Spleen (tissue), 11 donors: ENCODE measurements around the gene DDX46. TPM values are rescaled to one million over a fixed set of nuclear protein-coding genes. Genes with fewer than 3 reads are reported as not detected.

Source experiments
- DNase-seq: peaks from one replicate; pipeline ENCODE4 v3.0.0-alpha.2; 2020
- H3K27ac ChIP-seq, 8 donors: fragments of 200-600 bp; sonication (generic) in 7 of 8; 1 replicate in 4 of 8; 2 replicates in 4 of 8; pipeline versions ENCODE4 v1.5.0 to v1.8.0; 2016 to 2021; ENCODE audit warnings: inconsistent platforms in 4 of 8, mild to moderate bottlenecking in 4 of 8, moderate library complexity in 1 of 8
- H3K27me3 ChIP-seq, 7 donors: fragments of 200-600 bp; sonication (generic) in 6 of 7; replicated peaks in 1 of 7; 1 replicate in 4 of 7; 2 replicates in 3 of 7; pipeline versions ENCODE4 v1.5.0 to v1.8.0; 2016 to 2021; ENCODE audit warnings: inconsistent platforms in 3 of 7, mild to moderate bottlenecking in 1 of 7
- H3K36me3 ChIP-seq, 6 donors: fragments of 200-600 bp; sonication (generic) in 5 of 6; 1 replicate in 4 of 6; 2 replicates in 2 of 6; pipeline versions ENCODE4 v1.5.0 to v1.8.0; 2016 to 2021; ENCODE audit warnings: inconsistent platforms in 2 of 6
- H3K4me1 ChIP-seq, 6 donors: fragments of 200-600 bp; sonication (generic) in 5 of 6; 1 replicate in 3 of 6; 2 replicates in 3 of 6; pipeline versions ENCODE4 v1.5.0 to v1.8.0; 2016 to 2021; ENCODE audit warnings: inconsistent platforms in 3 of 6
- H3K4me3 ChIP-seq, 8 donors: fragments of 200-600 bp; sonication (generic) in 7 of 8; 1 replicate in 4 of 8; 2 replicates in 4 of 8; pipeline versions ENCODE4 v1.5.0 to v1.8.0; 2016 to 2021; ENCODE audit warnings: inconsistent platforms in 4 of 8, mild to moderate bottlenecking in 4 of 8, moderate library complexity in 2 of 8
- H3K9me3 ChIP-seq, 8 donors: fragments of 200-600 bp; sonication (generic) in 7 of 8; 1 replicate in 4 of 8; 2 replicates in 4 of 8; pipeline versions ENCODE4 v1.5.0 to v1.8.0; 2016 to 2021; ENCODE audit warnings: inconsistent platforms in 4 of 8
- CTCF ChIP-seq, 11 experiments: fragments of 200-600 bp in 7 of 11; fragments of 450-650 bp in 4 of 11; sonication (generic) in 4 of 11; IDR thresholded peaks in 8 of 11; conservative IDR thresholded peaks in 3 of 11; 1 replicate in 7 of 11; 2 replicates in 4 of 11; pipeline versions ENCODE4 v1.4.0 to v1.8.0; 2016 to 2021; ENCODE audit warnings: antibody characterized with exemption in 11 of 11, inconsistent platforms in 4 of 11, mild to moderate bottlenecking in 1 of 11
- POLR2A ChIP-seq, 3 donors: fragments of 450-650 bp; IDR thresholded peaks; one replicate each; pipeline ENCODE4 v1.5.1; 2017; ENCODE audit warnings: antibody characterized with exemption in 3 of 3, mild to moderate bottlenecking in 1 of 3
- POLR2AphosphoS5 ChIP-seq, 3 donors: sonication (generic); formaldehyde crosslinking; IDR thresholded peaks; one replicate each; pipeline ENCODE4 v1.5.1; 2017; ENCODE audit warnings: antibody characterized with exemption in 3 of 3
- WGBS, 5 donors: extraction: QIAGEN DNeasy Blood & Tissue Kit in 3 of 5; methylation state at CpG; one replicate each; pipeline versions ENCODE4 v1.1.5 to v1.1.7; 2013 to 2018; 5-methylcytosine and 5-hydroxymethylcytosine counted together
- intact Hi-C: fragments of 100-400 bp; cut with DNase I; formaldehyde crosslinking; loops from one replicate; pipeline ENCODE4 v1.15.0; 2023; ENCODE audit warnings: low total_unique reads
- polyA plus RNA-seq, 3 donors: library from polyadenylated mRNA; stranded (reverse); fragments of 200-250 nt; gene quantifications; one replicate each; pipeline ENCODE4 v1.2.1, GENCODE V29; 2013
- total RNA-seq, 7 donors: library from RNA; depleted of rRNA in 3 of 7; stranded (reverse); fragments of >200 nt in 3 of 7; fragmentation: NEBNext Ultra II Directional in 4 of 7; extraction: Animal tissue kit (Norgen Biotek cat#: 25700) in 4 of 7; gene quantifications; one replicate each; pipeline versions ENCODE4 v1.1.0 to v1.2.1, GENCODE V29; 2016 to 2021
- donor health status: healthy with polysubstance abuse.
- donor health status: DM: no; HTN: no; CAD: no; lungs with moderate emphysema.
- donor health status: DM: no; HTN: no; CAD: no.
- donor health status: Bipolar disorder and iron deficiency.
- donor health status: healthy.
- donor health status: DM: no; HTN: no; CAD: no.
- donor health status: DM: yes; HTN: yes; CAD: no.

DDX46 gene
- total and polyA plus RNA-seq, 10 donors, result 10.7 to 74.2 (median 53.9) TPM

GRCh38 chr5:134738133-134738962 is 20.2 kb upstream of the DDX46 start, which contains the start of gene CAMLG:
TSS of gene CAMLG (plus strand) at chr5:134738548. CDS start at chr5:134738621, 73 bp downstream.
- peak within 1 kb of the TSS; percentile 62 to 83 (median 74) for H3K4me3 ChIP-seq
- peak; percentile 100 for DNase-seq

GRCh38 chr5:134738963-134739661 is 19.5 kb upstream of the DDX46 start:
- Histone ChIP-seq H3K9me3 (no peaks in the 10 kb centered on the region), H3K27me3 (no peaks in the 10 kb centered on the region), H3K4me1 (peaks cover 8 to 69% (median 50%) of the 10 kb centered on the region in 6 donors), H3K36me3 (peaks cover 0 to 37% (median 4%) of the 10 kb centered on the region in 6 donors), H3K4me3 (peak overlapping the region; percentile 62 to 83 (median 74)), H3K27ac (peak overlapping the region; percentile 82 to 95 (median 92))
- TF ChIP-seq POLR2AphosphoS5 (IDR thresholded peaks at IDR 0.05) (no peak), CTCF (IDR thresholded peaks at IDR 0.05 in 8 of 11, conservative IDR thresholded peaks at IDR 0.05 in 3 of 11) (peak in 4 of 11 experiments; percentile 5 to 18 (median 12)), POLR2A (IDR thresholded peaks at IDR 0.05) (no peak)
- WGBS, 5 donors, result 1 to 3% (median 1%) methylated on average over 21 of the region's 21 CpGs
- intact Hi-C loops, result loop anchor here (10.0 kb wide), 1 partner anchor 564 kb away; the partner anchor contains the start of gene SKP1
- peak; percentile 77 for DNase-seq

More at GRCh38 chr5:134738133-134738962, 20.2 kb upstream of the DDX46 start, which contains the start of gene CAMLG:
- peaks cover 8 to 69% (median 50%) of the 10 kb centered on the region in 6 donors for H3K4me1 ChIP-seq
- 0 to 1% (median 1%) methylated on average over 24 to 66 of the region's 66 CpGs for WGBS, 5 donors
- H3K27ac ChIP-seq, result peak within 1 kb of the TSS; percentile 82 to 95 (median 92)
- no peaks in the 10 kb centered on the region for H3K9me3 ChIP-seq
- intact Hi-C loops, result loop anchor here (10.0 kb wide), 1 partner anchor 564 kb away; the partner anchor contains the start of gene SKP1
- peaks cover 0 to 30% (median 2%) of the 10 kb centered on the region in 6 donors for H3K36me3 ChIP-seq
- H3K27me3 ChIP-seq, result no peaks in the 10 kb centered on the region
- TF ChIP-seq POLR2AphosphoS5 (IDR thresholded peaks at IDR 0.05) (peak; percentile 98 to 99 (median 99)), POLR2A (IDR thresholded peaks at IDR 0.05) (peak; percentile 83 to 91 (median 88)), CTCF (IDR thresholded peaks at IDR 0.05 in 8 of 11, conservative IDR thresholded peaks at IDR 0.05 in 3 of 11) (peak; percentile 65 to 93 (median 80))

- no peak for DNase-seq
- Histone ChIP-seq H3K4me3 (no peak overlapping the region), H3K36me3 (peaks cover 0 to 53% (median 5%) of the 10 kb centered on the region in 6 donors), H3K9me3 (no peaks in the 10 kb centered on the region), H3K4me1 (peaks cover 8 to 58% (median 41%) of the 10 kb centered on the region in 6 donors), H3K27me3 (no peaks in the 10 kb centered on the region), H3K27ac (no peak overlapping the region)
- WGBS, 5 donors, result 91 to 94% (median 93%) methylated on average over 11 of the region's 11 CpGs
- intact Hi-C loops, result no loop called here
- no peak for TF ChIP-seq POLR2A (IDR thresholded peaks at IDR 0.05)
- TF ChIP-seq POLR2AphosphoS5 (IDR thresholded peaks at IDR 0.05), result no peak
- no peak for TF ChIP-seq CTCF (IDR thresholded peaks at IDR 0.05 in 8 of 11, conservative IDR thresholded peaks at IDR 0.05 in 3 of 11)
These were observed 17.5 kb upstream of the DDX46 start for GRCh38 chr5:134741052-134741451.
